ENCODE data around the gene RUNDC1. TPM values are rescaled to one million over a fixed set of nuclear protein-coding genes. Genes with fewer than 3 reads are reported as not detected.

Gene RUNDC1
- 10 to 100 TPM in 1 of 4 donors, 1 to 10 TPM in 3; 7.2 to 13.9 (median 8.0) TPM for polyA plus RNA-seq
- long read RNA-seq, donor 1, result 0 reads
- long read RNA-seq, donor 2, partial matches to known transcripts, result 0 of 1 reads
- long read RNA-seq, donor 2, other reads (novel, unspliced or antisense), result 0 of 1 reads
- long read RNA-seq, donor 3, partial matches to known transcripts, result 0 of 4 reads
- long read RNA-seq, donor 3, other reads (novel, unspliced or antisense), result 0 of 4 reads
- long read RNA-seq, donor 4, result 0 reads
- long read RNA-seq, donor 5, partial matches to known transcripts, result 0 of 1 reads
- long read RNA-seq, donor 5, other reads (novel, unspliced or antisense), result 0 of 1 reads
- long read RNA-seq, donor 6, partial matches to known transcripts, result 0 of 1 reads
- long read RNA-seq, donor 6, other reads (novel, unspliced or antisense), result 0 of 1 reads
- long read RNA-seq, donor 7, partial matches to known transcripts, result 10 of 16 reads
- long read RNA-seq, donor 7, other reads (novel, unspliced or antisense), result 0 of 16 reads
- long read RNA-seq, donor 8, partial matches to known transcripts, result 0 of 2 reads
- long read RNA-seq, donor 8, other reads (novel, unspliced or antisense), result 0 of 2 reads
- long read RNA-seq, donor 9, result 0 reads
- long read RNA-seq, donor 10, partial matches to known transcripts, result 0 of 2 reads
- long read RNA-seq, donor 10, other reads (novel, unspliced or antisense), result 0 of 2 reads

- no peaks in the 10 kb centered on the region for H3K27me3 ChIP-seq (ENCODE audit: control insufficient read depth in 3 of 3, insufficient read depth in 3 of 3, low read length in 3 of 3)
- H3K4me1 ChIP-seq (ENCODE audit: control insufficient read depth in 3 of 3, insufficient read depth in 2 of 3, low read depth in 1 of 3, low read length in 2 of 3), result peaks cover 4 to 9% (median 4%) of the 10 kb centered on the region in 3 donors
- peak; percentile 98 to 99 for DNase-seq
- WGBS, 3 donors, result 0 to 1% (median 0%) methylated on average over 30 to 39 of the region's 39 CpGs
- H3K36me3 ChIP-seq (ENCODE audit: control insufficient read depth in 3 of 3, insufficient read depth in 2 of 3, low read depth in 1 of 3, low read length in 3 of 3), result peaks cover 0 to 17% (median 0%) of the 10 kb centered on the region in 3 donors
- no peaks in the 10 kb centered on the region for H3K9me3 ChIP-seq (ENCODE audit: control insufficient read depth in 2 of 2, insufficient read depth in 1 of 2, low read depth in 1 of 2, low read length in 1 of 2)
- FAIRE-seq, result no peak
- peak within 1 kb of the TSS; percentile 70 to 96 (median 82) for H3K27ac ChIP-seq (ENCODE audit: low read depth in 1 of 3, low read length in 2 of 3)
- H3K4me3 ChIP-seq (ENCODE audit: low read depth in 1 of 3, low read length in 3 of 3), result peak within 1 kb of the TSS; percentile 90 to 95 (median 92)
These were observed at the start of gene RUNDC1 for GRCh38 chr17:42980274-42980765. TSS of gene RUNDC1 (plus strand) at chr17:42980565. CDS start at chr17:42980577, 12 bp downstream.

GRCh38 chr17:42937712-42938596, 42.4 kb upstream of the RUNDC1 start:
- H3K4me3 ChIP-seq (ENCODE audit: low read depth in 1 of 3, low read length in 3 of 3), result no peak overlapping the region
- WGBS, 3 donors, result 31 to 41% (median 36%) methylated on average over 9 of the region's 9 CpGs

GRCh38 chr17:42944211-42944610, 36.2 kb upstream of the RUNDC1 start:
- peaks cover 0 to 1% (median 0%) of the 10 kb centered on the region in 3 donors for H3K27me3 ChIP-seq (ENCODE audit: control insufficient read depth in 3 of 3, insufficient read depth in 3 of 3, low read length in 3 of 3)
- 5 to 33% (median 23%) methylated on average over 3 of the region's 3 CpGs for WGBS, 3 donors
- FAIRE-seq, result no peak
- no peaks in the 10 kb centered on the region for H3K4me1 ChIP-seq (ENCODE audit: control insufficient read depth in 3 of 3, insufficient read depth in 2 of 3, low read depth in 1 of 3, low read length in 2 of 3)
- H3K9me3 ChIP-seq (ENCODE audit: control insufficient read depth in 2 of 2, insufficient read depth in 1 of 2, low read depth in 1 of 2, low read length in 1 of 2), result no peaks in the 10 kb centered on the region
- peaks cover 0 to 8% (median 0%) of the 10 kb centered on the region in 3 donors for H3K36me3 ChIP-seq (ENCODE audit: control insufficient read depth in 3 of 3, insufficient read depth in 2 of 3, low read depth in 1 of 3, low read length in 3 of 3)
- no peak overlapping the region for H3K27ac ChIP-seq (ENCODE audit: low read depth in 1 of 3, low read length in 2 of 3)
- no peak overlapping the region for H3K4me3 ChIP-seq (ENCODE audit: low read depth in 1 of 3, low read length in 3 of 3)
- DNase-seq, result peak in 1 of 2 donors; percentile 20

More at GRCh38 chr17:42937712-42938596, 42.4 kb upstream of the RUNDC1 start:
- peak; percentile 58 to 62 for DNase-seq
- no peaks in the 10 kb centered on the region for H3K4me1 ChIP-seq (ENCODE audit: control insufficient read depth in 3 of 3, insufficient read depth in 2 of 3, low read depth in 1 of 3, low read length in 2 of 3)
- H3K36me3 ChIP-seq (ENCODE audit: control insufficient read depth in 3 of 3, insufficient read depth in 2 of 3, low read depth in 1 of 3, low read length in 3 of 3), result no peaks in the 10 kb centered on the region
- H3K9me3 ChIP-seq (ENCODE audit: control insufficient read depth in 2 of 2, insufficient read depth in 1 of 2, low read depth in 1 of 2, low read length in 1 of 2), result no peaks in the 10 kb centered on the region
- H3K27me3 ChIP-seq (ENCODE audit: control insufficient read depth in 3 of 3, insufficient read depth in 3 of 3, low read length in 3 of 3), result peaks cover 0 to 1% (median 0%) of the 10 kb centered on the region in 3 donors
- FAIRE-seq, result no peak
- no peak overlapping the region for H3K27ac ChIP-seq (ENCODE audit: low read depth in 1 of 3, low read length in 2 of 3)

- H3K4me1 ChIP-seq (ENCODE audit: control insufficient read depth in 3 of 3, insufficient read depth in 2 of 3, low read depth in 1 of 3, low read length in 2 of 3), result no peaks in the 10 kb centered on the region
- H3K27ac ChIP-seq (ENCODE audit: low read depth in 1 of 3, low read length in 2 of 3), result no peak overlapping the region
- no peaks in the 10 kb centered on the region for H3K9me3 ChIP-seq (ENCODE audit: control insufficient read depth in 2 of 2, insufficient read depth in 1 of 2, low read depth in 1 of 2, low read length in 1 of 2)
- H3K4me3 ChIP-seq (ENCODE audit: low read depth in 1 of 3, low read length in 3 of 3), result no peak overlapping the region
- H3K27me3 ChIP-seq (ENCODE audit: control insufficient read depth in 3 of 3, insufficient read depth in 3 of 3, low read length in 3 of 3), result no peaks in the 10 kb centered on the region
- H3K36me3 ChIP-seq (ENCODE audit: control insufficient read depth in 3 of 3, insufficient read depth in 2 of 3, low read depth in 1 of 3, low read length in 3 of 3), result peaks cover 2 to 30% (median 5%) of the 10 kb centered on the region in 3 donors
- WGBS, 3 donors, result 85 to 97% (median 88%) methylated on average over 1 of the region's 1 CpG
- FAIRE-seq (no peak), DNase-seq (no peak)
These were observed 33.6 kb upstream of the RUNDC1 start for GRCh38 chr17:42946812-42947211.

- DNase-seq, result no peak
- H3K27ac ChIP-seq (ENCODE audit: low read depth in 1 of 3, low read length in 2 of 3), result no peak overlapping the region
- H3K9me3 ChIP-seq (ENCODE audit: control insufficient read depth in 2 of 2, insufficient read depth in 1 of 2, low read depth in 1 of 2, low read length in 1 of 2), result no peaks in the 10 kb centered on the region
- H3K27me3 ChIP-seq (ENCODE audit: control insufficient read depth in 3 of 3, insufficient read depth in 3 of 3, low read length in 3 of 3), result no peaks in the 10 kb centered on the region
- H3K4me3 ChIP-seq (ENCODE audit: low read depth in 1 of 3, low read length in 3 of 3), result no peak overlapping the region
- H3K4me1 ChIP-seq (ENCODE audit: control insufficient read depth in 3 of 3, insufficient read depth in 2 of 3, low read depth in 1 of 3, low read length in 2 of 3), result no peaks in the 10 kb centered on the region
- no peak for FAIRE-seq
- H3K36me3 ChIP-seq (ENCODE audit: control insufficient read depth in 3 of 3, insufficient read depth in 2 of 3, low read depth in 1 of 3, low read length in 3 of 3), result peaks cover 9 to 64% (median 15%) of the 10 kb centered on the region in 3 donors
- 89 to 93% (median 93%) methylated on average over 13 of the region's 13 CpGs for WGBS, 3 donors
These were observed 30.2 kb upstream of the RUNDC1 start for GRCh38 chr17:42950044-42950783.

- Histone ChIP-seq H3K4me1 (ENCODE audit: control insufficient read depth in 3 of 3, insufficient read depth in 2 of 3, low read depth in 1 of 3, low read length in 2 of 3) (no peaks in the 10 kb centered on the region), H3K27me3 (ENCODE audit: control insufficient read depth in 3 of 3, insufficient read depth in 3 of 3, low read length in 3 of 3) (no peaks in the 10 kb centered on the region), H3K9me3 (ENCODE audit: control insufficient read depth in 2 of 2, insufficient read depth in 1 of 2, low read depth in 1 of 2, low read length in 1 of 2) (no peaks in the 10 kb centered on the region), H3K36me3 (ENCODE audit: control insufficient read depth in 3 of 3, insufficient read depth in 2 of 3, low read depth in 1 of 3, low read length in 3 of 3) (peaks cover 9 to 89% (median 25%) of the 10 kb centered on the region in 3 donors), H3K4me3 (ENCODE audit: low read depth in 1 of 3, low read length in 3 of 3) (no peak overlapping the region), H3K27ac (ENCODE audit: low read depth in 1 of 3, low read length in 2 of 3) (no peak overlapping the region)
- no peak for DNase-seq
- 94 to 97% (median 95%) methylated on average over 1 of the region's 1 CpG for WGBS, 3 donors
- FAIRE-seq, result no peak
These were observed 26.7 kb upstream of the RUNDC1 start for GRCh38 chr17:42953669-42954068.

GRCh38 chr17:42964161-42964932, 16.0 kb upstream of the RUNDC1 start, which contains the start of gene AARSD1:
TSS of gene AARSD1 (minus strand) at chr17:42964454. CDS start at chr17:42964440, 14 bp downstream.
- Histone ChIP-seq H3K4me1 (ENCODE audit: control insufficient read depth in 3 of 3, insufficient read depth in 2 of 3, low read depth in 1 of 3, low read length in 2 of 3) (peaks cover 0 to 4% (median 0%) of the 10 kb centered on the region in 3 donors), H3K9me3 (ENCODE audit: control insufficient read depth in 2 of 2, insufficient read depth in 1 of 2, low read depth in 1 of 2, low read length in 1 of 2) (no peaks in the 10 kb centered on the region), H3K27ac (ENCODE audit: low read depth in 1 of 3, low read length in 2 of 3) (peak within 1 kb of the TSS; percentile 42 to 74 (median 71)), H3K27me3 (ENCODE audit: control insufficient read depth in 3 of 3, insufficient read depth in 3 of 3, low read length in 3 of 3) (no peaks in the 10 kb centered on the region), H3K36me3 (ENCODE audit: control insufficient read depth in 3 of 3, insufficient read depth in 2 of 3, low read depth in 1 of 3, low read length in 3 of 3) (peaks cover 6 to 30% (median 7%) of the 10 kb centered on the region in 3 donors), H3K4me3 (ENCODE audit: low read depth in 1 of 3, low read length in 3 of 3) (peak within 1 kb of the TSS; percentile 43 to 83 (median 56))
- DNase-seq (peak; percentile 94 to 97), FAIRE-seq (no peak)
- WGBS, 3 donors, result 1% methylated on average over 43 of the region's 43 CpGs
